Measurements from ENCODE around the gene CST3. TPM values are rescaled to one million over a fixed set of nuclear protein-coding genes. Genes with fewer than 3 reads are reported as not detected.
"Not testable (repeated sequence)": the region's sequence is repeated elsewhere in the genome, so short reads cannot be mapped to it uniquely, and the experiment has no call there.

Gene CST3
- total and polyA plus RNA-seq, 2 donors (not counting 1 experiment from before 2014, with no cell fraction given): 1.2 to 16.9 TPM

GRCh38 chr20:23686046-23686750 lies 48.4 kb upstream of the CST3 start:
- Histone ChIP-seq H3K36me3 (replicated peaks in 1 of 2; ENCODE audit: control extremely low read depth in 1 of 2, control insufficient read depth in 1 of 2, extremely low read depth in 1 of 2, insufficient read depth in 2 of 2, low read length in 1 of 2) (no peaks in the 10 kb centered on the region), H3K27ac (ENCODE audit: low read length in 2 of 2) (no peak overlapping the region), H3K9ac (ENCODE audit: low read length) (no peak overlapping the region), H3K4me2 (replicated peaks; ENCODE audit: low read depth, low read length, poor library complexity, severe bottlenecking) (no peak overlapping the region), H3K79me2 (ENCODE audit: control insufficient read depth, insufficient read depth, low read length) (no peaks in the 10 kb centered on the region), H3K27me3 (replicated peaks in 1 of 4; ENCODE audit: control extremely low read depth in 1 of 4, control insufficient read depth in 3 of 4, insufficient read depth in 4 of 4, low read length in 3 of 4) (no peaks in the 10 kb centered on the region), H3K9me3 (ENCODE audit: control extremely low read depth in 1 of 3, control insufficient read depth in 2 of 3, insufficient read depth in 1 of 3, low read length in 2 of 3) (no peaks in the 10 kb centered on the region), H3K4me3 (ENCODE audit: control extremely low read depth in 1 of 5, extremely low read depth in 1 of 5, insufficient read depth in 1 of 5, low read depth in 2 of 5, low read length in 4 of 5) (no peak overlapping the region), H2AFZ (ENCODE audit: insufficient read depth, low read depth, low read length, poor library complexity, severe bottlenecking) (no peak overlapping the region), H3K4me1 (ENCODE audit: control insufficient read depth in 2 of 2, insufficient read depth in 2 of 2, low read length in 2 of 2) (no peaks in the 10 kb centered on the region), H4K20me1 (ENCODE audit: control insufficient read depth, insufficient read depth, low read length, poor library complexity, severe bottlenecking) (no peaks in the 10 kb centered on the region)
- H3K27me3 Mint-ChIP-seq: peaks cover 7% of the 10 kb centered on the region
- WGBS (ENCODE audit: insufficient coverage): 86% methylated on average over 3 of the region's 4 CpGs
- ATAC-seq (ENCODE audit: low read depth) (no peak), DNase-seq (no peak)
- intact Hi-C loops (cut with micrococcal nuclease): no loop called here
- no peaks in the 10 kb centered on the region for H3K4me1 Mint-ChIP-seq
- no peaks in the 10 kb centered on the region for H3K9me3 Mint-ChIP-seq (ENCODE audit: insufficient read depth)
- no peak overlapping the region for H3K4me3 Mint-ChIP-seq
- H3K27ac Mint-ChIP-seq: no peak overlapping the region
- POLR2A ChIA-PET: no interaction called here
- CTCF ChIA-PET: no interaction called here
- no peak for TF ChIP-seq CTCF (IDR thresholded peaks at IDR 0.05)
- TF ChIP-seq EZH2 (IDR thresholded peaks at IDR 0.05; ENCODE audit: borderline replicate concordance, insufficient read depth, low read depth, low read length, poor library complexity, severe bottlenecking): no peak

GRCh38 chr20:23685529-23685896 lies 47.8 kb upstream of the CST3 start:
- ATAC-seq (ENCODE audit: low read depth); H3K4me2 ChIP-seq (replicated peaks; ENCODE audit: low read depth, low read length, poor library complexity, severe bottlenecking); H3K27ac Mint-ChIP-seq; POLR2A ChIA-PET; H3K4me3 Mint-ChIP-seq; H2AFZ ChIP-seq (ENCODE audit: insufficient read depth, low read depth, low read length, poor library complexity, severe bottlenecking); H3K4me3 ChIP-seq (ENCODE audit: control extremely low read depth in 1 of 5, extremely low read depth in 1 of 5, insufficient read depth in 1 of 5, low read depth in 2 of 5, low read length in 4 of 5); CTCF ChIA-PET; H3K27me3 ChIP-seq (replicated peaks in 1 of 4; ENCODE audit: control extremely low read depth in 1 of 4, control insufficient read depth in 3 of 4, insufficient read depth in 4 of 4, low read length in 3 of 4); DNase-seq; H3K9me3 Mint-ChIP-seq (ENCODE audit: insufficient read depth); H3K27me3 Mint-ChIP-seq; H3K9ac ChIP-seq (ENCODE audit: low read length); intact Hi-C loops (cut with micrococcal nuclease); H3K4me1 Mint-ChIP-seq; H3K9me3 ChIP-seq (ENCODE audit: control extremely low read depth in 1 of 3, control insufficient read depth in 2 of 3, insufficient read depth in 1 of 3, low read length in 2 of 3); H3K36me3 ChIP-seq (replicated peaks in 1 of 2; ENCODE audit: control extremely low read depth in 1 of 2, control insufficient read depth in 1 of 2, extremely low read depth in 1 of 2, insufficient read depth in 2 of 2, low read length in 1 of 2); H3K79me2 ChIP-seq (ENCODE audit: control insufficient read depth, insufficient read depth, low read length); H3K4me1 ChIP-seq (ENCODE audit: control insufficient read depth in 2 of 2, insufficient read depth in 2 of 2, low read length in 2 of 2); H3K27ac ChIP-seq (ENCODE audit: low read length in 2 of 2); H4K20me1 ChIP-seq (ENCODE audit: control insufficient read depth, insufficient read depth, low read length, poor library complexity, severe bottlenecking): not testable (repeated sequence)
- 79% methylated on average over 3 of the region's 4 CpGs for WGBS (ENCODE audit: insufficient coverage)

Measured in B cell (primary cell).